GM19452 (cell line): ENCODE measurements around the gene TMEM120B.

ENCODE experiments used
- ATAC-seq: cut with Tn5 transposase; IDR thresholded peaks from one replicate; pipeline ENCODE4 v1.9.1; 2021; ENCODE audit not compliant: unreplicated experiment

TMEM120B gene

DNA sequence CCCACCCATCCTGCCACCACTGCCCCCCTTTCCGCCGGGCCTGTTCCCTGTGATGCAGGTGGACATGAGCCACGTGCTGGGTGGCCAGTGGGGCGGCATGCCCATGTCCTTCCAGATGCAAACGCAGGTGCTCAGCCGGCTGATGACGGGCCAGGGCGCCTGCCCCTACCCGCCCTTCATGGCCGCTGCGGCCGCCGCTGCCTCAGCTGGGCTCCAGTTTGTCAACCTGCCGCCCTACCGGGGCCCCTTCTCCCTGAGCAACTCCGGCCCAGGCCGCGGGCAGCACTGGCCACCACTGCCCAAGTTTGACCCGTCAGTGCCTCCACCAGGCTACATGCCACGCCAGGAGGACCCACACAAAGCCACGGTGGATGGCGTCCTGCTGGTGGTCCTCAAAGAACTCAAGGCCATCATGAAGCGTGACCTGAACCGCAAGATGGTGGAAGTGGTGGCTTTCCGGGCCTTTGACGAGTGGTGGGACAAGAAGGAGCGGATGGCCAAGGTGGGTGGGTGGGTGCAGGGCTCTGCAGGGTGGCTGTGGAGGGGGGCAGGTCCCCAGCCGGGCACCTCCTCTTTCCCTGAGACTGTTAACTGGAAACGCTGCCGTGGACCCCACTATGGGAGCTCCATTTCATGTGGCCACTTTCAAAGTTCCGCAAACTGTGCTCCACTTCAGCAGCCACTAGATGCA, 102.0 kb downstream of the TMEM120B start:
- ATAC-seq: no peak

- ATAC-seq: no peak
Observed at GRCh38 chr12:121815263-121815662, 102.7 kb downstream of the TMEM120B start.

- ATAC-seq: no peak
Observed at GRCh38 chr12:121816925-121817647, 104.5 kb downstream of the TMEM120B start.

DNA sequence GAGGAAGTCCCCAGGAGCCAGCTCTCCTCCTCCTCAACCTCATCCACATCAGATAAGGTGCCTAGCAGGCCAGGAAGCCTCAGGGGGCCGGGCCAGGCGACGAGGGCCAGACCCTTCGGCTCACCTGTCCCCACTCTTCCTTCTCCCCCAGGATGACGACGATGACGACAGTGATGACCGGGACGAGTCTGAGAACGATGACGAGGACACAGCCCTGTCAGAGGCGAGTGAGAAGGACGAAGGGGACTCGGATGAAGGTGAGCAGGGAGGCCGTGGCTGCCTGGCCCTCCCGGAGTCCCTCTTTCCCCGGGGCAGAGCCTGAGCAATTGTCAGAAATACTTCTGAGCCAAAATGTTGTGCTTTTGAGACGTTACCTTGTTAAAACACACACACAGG, 105.1 kb downstream of the TMEM120B start:
- ATAC-seq: no peak

- no peak for ATAC-seq
Observed at GRCh38 chr12:121819212-121819949, 106.8 kb downstream of the TMEM120B start.

DNA sequence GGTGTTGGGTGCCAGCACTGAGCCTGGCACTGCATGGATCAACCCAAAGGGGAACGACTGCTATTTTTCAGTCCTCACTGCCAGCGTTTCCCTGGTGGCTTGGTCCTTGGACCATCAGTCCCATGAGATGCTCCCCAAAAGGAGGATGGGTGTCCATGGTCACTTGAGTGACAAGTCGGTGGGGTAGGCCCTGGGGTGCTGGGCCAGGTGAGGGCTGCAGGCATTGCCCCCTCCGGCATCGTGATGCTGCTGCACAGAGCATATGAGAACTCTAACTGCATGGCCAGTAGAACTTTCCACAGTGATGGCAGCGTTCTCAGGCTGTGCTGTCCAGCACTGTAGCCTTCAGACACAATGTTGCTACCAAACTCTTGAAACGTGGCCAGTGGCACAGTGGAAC, 107.5 kb downstream of the TMEM120B start:
- ATAC-seq: no peak

DNA sequence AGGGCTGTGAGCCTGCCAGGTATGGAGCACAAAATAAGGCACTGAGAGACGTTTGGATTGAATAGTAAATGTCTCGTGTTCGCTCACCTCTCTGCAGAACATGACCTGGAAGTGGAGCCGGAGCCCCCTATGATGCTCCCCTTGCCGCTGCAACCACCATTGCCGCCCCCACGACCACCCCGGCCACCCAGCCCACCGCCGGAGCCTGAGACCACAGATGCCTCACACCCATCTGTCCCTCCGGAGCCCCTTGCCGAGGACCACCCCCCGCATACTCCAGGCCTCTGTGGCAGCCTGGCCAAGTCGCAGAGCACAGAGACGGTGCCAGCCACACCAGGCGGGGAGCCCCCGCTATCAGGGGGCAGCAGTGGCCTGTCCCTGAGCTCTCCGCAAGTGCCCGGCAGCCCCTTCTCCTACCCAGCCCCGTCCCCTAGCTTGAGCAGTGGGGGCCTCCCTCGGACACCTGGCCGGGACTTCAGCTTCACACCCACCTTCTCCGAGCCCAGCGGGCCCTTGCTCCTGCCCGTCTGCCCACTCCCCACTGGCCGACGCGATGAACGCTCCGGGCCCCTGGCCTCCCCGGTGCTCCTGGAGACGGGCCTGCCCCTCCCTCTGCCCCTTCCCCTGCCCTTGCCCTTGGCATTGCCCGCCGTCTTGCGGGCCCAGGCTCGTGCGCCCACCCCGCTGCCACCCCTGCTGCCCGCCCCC, 110.0 kb downstream of the TMEM120B start:
- ATAC-seq: no peak

- no peak for ATAC-seq
Observed at GRCh38 chr12:121823101-121823726, 110.7 kb downstream of the TMEM120B start.

- ATAC-seq: no peak
Observed at GRCh38 chr12:121823727-121824115, 111.2 kb downstream of the TMEM120B start.

- no peak for ATAC-seq
Observed at GRCh38 chr12:121825041-121825523, 112.5 kb downstream of the TMEM120B start.

DNA sequence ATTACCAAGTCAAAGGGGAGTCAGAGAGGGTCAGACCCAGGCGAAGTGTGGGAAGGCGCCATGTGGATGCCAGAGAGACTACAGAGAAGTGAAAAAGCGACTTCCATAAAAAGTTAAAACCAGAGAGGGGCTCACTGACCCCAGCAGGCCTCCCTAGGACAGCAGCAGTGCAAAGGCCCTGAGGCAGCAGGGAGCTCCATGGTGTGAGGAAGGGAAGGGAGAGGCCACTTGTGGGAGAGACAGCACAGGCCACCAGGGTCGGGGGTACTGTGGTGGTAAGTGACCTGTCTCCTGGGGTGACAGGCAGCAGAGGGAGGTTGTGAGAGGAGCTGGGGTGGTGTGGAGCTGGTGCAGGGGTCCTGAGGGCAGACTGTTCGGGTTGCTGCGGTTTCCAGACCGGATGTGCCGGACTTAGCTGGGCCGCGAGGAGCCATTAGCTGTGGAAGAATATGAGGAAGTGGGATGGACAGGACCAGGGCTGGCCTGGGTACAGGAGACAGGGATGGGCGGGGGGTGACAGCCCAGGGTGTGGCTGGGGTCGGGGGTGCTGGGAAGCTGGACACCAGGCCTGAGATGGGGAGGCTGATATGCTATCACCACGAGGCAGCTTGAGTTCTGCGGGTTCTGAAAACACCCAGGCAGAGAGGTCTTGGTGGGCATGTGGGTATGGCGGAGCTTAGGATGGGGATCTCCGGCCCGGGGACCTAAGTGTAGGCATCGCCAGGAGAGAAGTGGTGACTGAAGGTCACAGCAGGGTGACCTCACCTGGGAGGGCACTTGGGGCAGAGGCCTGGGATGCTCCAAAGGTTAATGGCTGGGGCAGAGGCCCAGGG, 114.0 kb downstream of the TMEM120B start:
- ATAC-seq: no peak

DNA sequence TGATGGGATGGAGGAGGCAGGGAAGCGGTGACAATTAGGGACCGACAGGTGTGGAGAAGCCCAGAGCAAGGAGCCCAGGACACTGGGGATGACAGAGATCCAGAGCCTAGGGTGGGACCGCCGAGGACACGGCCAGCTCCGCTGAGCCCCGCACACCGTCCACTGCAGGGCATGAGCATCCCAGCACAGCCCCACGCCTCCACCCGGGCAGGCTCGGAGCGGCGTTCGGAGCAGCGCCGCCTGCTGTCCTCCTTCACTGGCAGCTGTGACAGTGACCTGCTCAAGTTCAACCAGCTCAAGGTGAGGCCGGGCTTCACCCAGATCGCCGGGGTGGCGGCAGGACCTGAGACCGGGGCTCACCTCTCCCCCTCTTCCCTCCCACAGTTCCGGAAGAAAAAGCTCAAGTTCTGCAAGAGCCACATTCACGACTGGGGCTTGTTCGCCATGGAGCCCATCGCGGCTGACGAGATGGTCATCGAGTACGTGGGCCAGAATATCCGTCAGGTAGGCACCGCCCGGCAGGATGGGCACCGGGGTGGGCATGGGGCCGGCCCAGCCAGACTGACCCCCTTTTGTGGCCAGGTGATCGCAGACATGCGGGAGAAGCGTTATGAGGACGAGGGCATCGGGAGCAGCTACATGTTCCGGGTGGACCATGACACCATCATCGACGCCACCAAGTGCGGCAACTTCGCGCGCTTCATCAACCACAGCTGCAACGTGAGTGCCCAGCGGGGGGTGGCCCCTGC, 115.0 kb downstream of the TMEM120B start:
- no peak for ATAC-seq

- ATAC-seq: no peak
Observed at GRCh38 chr12:121828306-121828705, 115.8 kb downstream of the TMEM120B start.

- ATAC-seq: no peak
Observed at GRCh38 chr12:121828826-121829225, 116.3 kb downstream of the TMEM120B start.

- ATAC-seq: no peak
Observed at GRCh38 chr12:121829250-121829918, 116.8 kb downstream of the TMEM120B start.

DNA sequence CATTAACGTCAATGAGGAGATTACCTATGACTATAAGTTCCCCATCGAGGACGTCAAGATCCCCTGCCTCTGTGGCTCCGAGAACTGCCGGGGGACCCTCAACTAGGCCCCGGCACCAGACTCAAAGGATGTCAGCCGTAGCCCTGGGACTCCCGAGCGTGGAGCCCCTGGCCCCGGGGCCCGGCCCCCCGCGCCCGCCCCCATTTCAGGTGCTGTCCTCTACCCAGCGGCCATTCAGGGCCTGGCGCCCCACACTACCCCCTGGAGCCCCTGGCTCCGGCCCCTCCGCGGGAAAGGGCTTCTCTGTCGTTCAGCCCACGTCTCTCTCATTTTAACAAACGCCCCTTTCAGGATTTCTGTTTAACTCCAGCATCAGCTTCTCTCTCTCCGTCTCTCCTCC, 117.6 kb downstream of the TMEM120B start:
- no peak for ATAC-seq

GRCh38 chr12:121830588-121831265, 118.2 kb downstream of the TMEM120B start:
- no peak for ATAC-seq
